Body of pancreas (tissue), 4 donors: Measurements from ENCODE around the gene ACTG1.

ENCODE experiments used
- CTCF ChIP-seq, 7 experiments: fragments of 450-650 bp in 4 of 7; fragments of 200-600 bp in 3 of 7; sonication (generic) in 3 of 7; IDR thresholded peaks; one replicate each; pipeline ENCODE4 v1.5.1; 2016 to 2019; ENCODE audit warnings: antibody characterized with exemption in 7 of 7
- POLR2A ChIP-seq, 3 donors: fragments of 450-650 bp; IDR thresholded peaks; one replicate each; pipeline ENCODE4 v1.6.1; 2016; ENCODE audit warnings: antibody characterized with exemption in 3 of 3, mild to moderate bottlenecking in 2 of 3

GRCh38 chr17:81483085-81483861 lies 29.3 kb downstream of the ACTG1 start:
- TF ChIP-seq CTCF (IDR thresholded peaks at IDR 0.05) (no peak), POLR2A (IDR thresholded peaks at IDR 0.05) (peak in 1 of 3 donors; percentile 36)
